Measurements from ENCODE around the gene RHOJ. TPM values are rescaled to one million over a fixed set of nuclear protein-coding genes. Genes with fewer than 3 reads are reported as not detected.

Gene RHOJ
- total RNA-seq, 1 donor from 2014 or later, result 0.54 TPM

- Histone ChIP-seq H3K4me3 (ENCODE audit: low read depth, low read length) (no peak overlapping the region), H3K27me3 (ENCODE audit: control insufficient read depth, insufficient read depth, low read length) (no peaks in the 10 kb centered on the region), H3K36me3 (ENCODE audit: control insufficient read depth, insufficient read depth, low read length) (no peaks in the 10 kb centered on the region)
- no peak for TF ChIP-seq CTCF (IDR thresholded peaks at IDR 0.05; ENCODE audit: insufficient read depth, low read length, poor library complexity, severe bottlenecking)
- no peak for DNase-seq (ENCODE audit: low read depth)
These were observed 37.2 kb upstream of the RHOJ start for GRCh38 chr14:63167044-63167443.

GRCh38 chr14:63174760-63175191 is 29.5 kb upstream of the RHOJ start:
- Histone ChIP-seq H3K4me3 (ENCODE audit: low read depth, low read length) (no peak overlapping the region), H3K36me3 (ENCODE audit: control insufficient read depth, insufficient read depth, low read length) (no peaks in the 10 kb centered on the region), H3K27me3 (ENCODE audit: control insufficient read depth, insufficient read depth, low read length) (no peaks in the 10 kb centered on the region)
- DNase-seq (ENCODE audit: low read depth), result peak; percentile 32
- peak; percentile 69 for TF ChIP-seq CTCF (IDR thresholded peaks at IDR 0.05; ENCODE audit: insufficient read depth, low read length, poor library complexity, severe bottlenecking)

GRCh38 chr14:63175531-63175930 is 28.7 kb upstream of the RHOJ start:
- H3K27me3 ChIP-seq (ENCODE audit: control insufficient read depth, insufficient read depth, low read length), result no peaks in the 10 kb centered on the region
- TF ChIP-seq CTCF (IDR thresholded peaks at IDR 0.05; ENCODE audit: insufficient read depth, low read length, poor library complexity, severe bottlenecking), result no peak
- H3K36me3 ChIP-seq (ENCODE audit: control insufficient read depth, insufficient read depth, low read length), result no peaks in the 10 kb centered on the region
- H3K4me3 ChIP-seq (ENCODE audit: low read depth, low read length), result no peak overlapping the region
- no peak for DNase-seq (ENCODE audit: low read depth)

GRCh38 chr14:63178912-63179311 is 25.3 kb upstream of the RHOJ start:
- H3K4me3 ChIP-seq (ENCODE audit: low read depth, low read length), result no peak overlapping the region
- peak; percentile 28 for DNase-seq (ENCODE audit: low read depth)
- H3K27me3 ChIP-seq (ENCODE audit: control insufficient read depth, insufficient read depth, low read length), result no peaks in the 10 kb centered on the region
- TF ChIP-seq CTCF (IDR thresholded peaks at IDR 0.05; ENCODE audit: insufficient read depth, low read length, poor library complexity, severe bottlenecking), result no peak
- H3K36me3 ChIP-seq (ENCODE audit: control insufficient read depth, insufficient read depth, low read length), result no peaks in the 10 kb centered on the region

- TF ChIP-seq CTCF (IDR thresholded peaks at IDR 0.05; ENCODE audit: insufficient read depth, low read length, poor library complexity, severe bottlenecking), result no peak
- DNase-seq (ENCODE audit: low read depth), result no peak
- Histone ChIP-seq H3K4me3 (ENCODE audit: low read depth, low read length) (no peak overlapping the region), H3K27me3 (ENCODE audit: control insufficient read depth, insufficient read depth, low read length) (no peaks in the 10 kb centered on the region), H3K36me3 (ENCODE audit: control insufficient read depth, insufficient read depth, low read length) (no peaks in the 10 kb centered on the region)
These were observed 24.9 kb upstream of the RHOJ start for GRCh38 chr14:63179383-63179782.

GRCh38 chr14:63180011-63180410 is 24.2 kb upstream of the RHOJ start:
- no peak for DNase-seq (ENCODE audit: low read depth)
- H3K27me3 ChIP-seq (ENCODE audit: control insufficient read depth, insufficient read depth, low read length), result no peaks in the 10 kb centered on the region
- H3K36me3 ChIP-seq (ENCODE audit: control insufficient read depth, insufficient read depth, low read length), result no peaks in the 10 kb centered on the region
- no peak overlapping the region for H3K4me3 ChIP-seq (ENCODE audit: low read depth, low read length)
- no peak for TF ChIP-seq CTCF (IDR thresholded peaks at IDR 0.05; ENCODE audit: insufficient read depth, low read length, poor library complexity, severe bottlenecking)

Measured in kidney epithelial cell (primary cell).